ENCODE data around the gene SMIM24.

SMIM24 gene

GRCh38 chr19:3492131-3492839 lies 12.0 kb upstream of the SMIM24 start:
- no peaks in the 10 kb centered on the region for H3K9me3 ChIP-seq (replicated peaks; ENCODE audit: insufficient read depth, low read length)
- no peaks in the 10 kb centered on the region for H3K27me3 ChIP-seq (replicated peaks; ENCODE audit: insufficient read depth, low read length)
- no peak overlapping the region for H3K4me3 ChIP-seq (ENCODE audit: low read length)
- no peaks in the 10 kb centered on the region for H3K4me1 ChIP-seq (ENCODE audit: low read length)
- H3K9me2 ChIP-seq (replicated peaks; ENCODE audit: insufficient read depth, low read length) = no peaks in the 10 kb centered on the region
- no peak overlapping the region for H3K4me2 ChIP-seq (ENCODE audit: low read depth, low read length)
- H4K20me1 ChIP-seq (ENCODE audit: insufficient read depth, low read length) = no peaks in the 10 kb centered on the region; the same call in 1 of the 2 replicates
- H3K9ac ChIP-seq (ENCODE audit: low read length) = no peak overlapping the region
- 0 out of 2 replicates have a peak, but pooled peaks cover 3% of the 10 kb centered on the region for H3K36me3 ChIP-seq (replicated peaks; ENCODE audit: insufficient read depth, low read length)
- H3F3A ChIP-seq (ENCODE audit: insufficient read depth, low read length) = no peaks in the 10 kb centered on the region; the same call in 1 of the 2 replicates
- peaks cover 9% of the 10 kb centered on the region for H3K79me2 ChIP-seq (ENCODE audit: low read length)
- H2AFZ ChIP-seq (ENCODE audit: low read length) = no peak overlapping the region
- no peak for DNase-seq
- no peak overlapping the region for H3K27ac ChIP-seq (ENCODE audit: low read length)
- no peak for TF ChIP-seq CTCF (IDR thresholded peaks at IDR 0.05; ENCODE audit: low read length)
- no peak for TF ChIP-seq EZH2phosphoT487 (IDR thresholded peaks at IDR 0.05; ENCODE audit: low read length)
- no peak for TF ChIP-seq EZH2 (optimal IDR thresholded peaks at IDR 0.05; ENCODE audit: low read depth, low read length)

DNA sequence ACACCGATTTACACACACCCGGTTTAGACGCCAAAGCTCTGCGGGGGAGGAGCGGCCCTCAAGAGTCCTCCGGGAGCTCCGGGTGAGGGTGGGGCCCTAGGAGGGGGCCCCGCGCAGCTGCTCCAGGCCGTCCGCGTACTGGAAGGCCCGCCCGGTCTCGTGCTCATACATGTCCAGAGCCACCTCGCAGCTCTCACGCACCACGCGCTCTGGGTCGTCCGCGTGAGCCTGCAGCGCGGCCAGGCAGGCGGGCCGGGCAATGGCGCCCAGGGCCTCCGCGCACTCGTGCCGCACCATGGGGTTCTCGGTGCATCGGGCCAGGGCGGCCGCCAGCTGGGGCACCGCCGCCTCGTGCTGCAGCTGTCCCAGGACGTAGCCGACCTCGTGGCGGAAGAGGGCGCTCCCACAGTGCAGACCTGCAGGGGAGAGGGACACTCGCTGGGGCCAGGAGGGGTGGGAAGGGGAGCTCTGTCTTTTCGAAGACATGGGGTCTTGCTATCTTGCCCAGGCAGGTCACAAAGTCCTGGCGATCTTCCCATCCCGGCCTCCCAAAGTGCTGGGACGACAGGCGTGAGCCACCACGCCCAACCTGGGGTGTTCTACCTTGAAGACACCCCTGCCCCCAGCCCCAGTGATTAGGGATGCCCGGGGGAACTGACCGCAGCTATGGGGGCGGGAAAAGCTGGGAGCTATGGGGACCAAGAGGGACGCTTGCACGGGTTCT lies 11.2 kb upstream of the SMIM24 start:
- peaks cover 2% of the 10 kb centered on the region for H3K79me2 ChIP-seq (ENCODE audit: low read length)
- no peak overlapping the region for H3K4me3 ChIP-seq (ENCODE audit: low read length)
- H3K36me3 ChIP-seq (replicated peaks; ENCODE audit: insufficient read depth, low read length) = 0 out of 2 replicates have a peak, but pooled peaks cover 3% of the 10 kb centered on the region
- H3K9me3 ChIP-seq (replicated peaks; ENCODE audit: insufficient read depth, low read length) = no peaks in the 10 kb centered on the region
- no peaks in the 10 kb centered on the region; the same call in 1 of the 2 replicates for H4K20me1 ChIP-seq (ENCODE audit: insufficient read depth, low read length)
- no peak overlapping the region for H3K27ac ChIP-seq (ENCODE audit: low read length)
- H2AFZ ChIP-seq (ENCODE audit: low read length) = no peak overlapping the region
- no peak for DNase-seq
- H3K4me1 ChIP-seq (ENCODE audit: low read length) = no peaks in the 10 kb centered on the region
- H3K4me2 ChIP-seq (ENCODE audit: low read depth, low read length) = no peak overlapping the region
- no peak for TF ChIP-seq EZH2 (optimal IDR thresholded peaks at IDR 0.05; ENCODE audit: low read depth, low read length)
- TF ChIP-seq CTCF (IDR thresholded peaks at IDR 0.05; ENCODE audit: low read length) = no peak
- TF ChIP-seq EZH2phosphoT487 (IDR thresholded peaks at IDR 0.05; ENCODE audit: low read length) = no peak
- no peaks in the 10 kb centered on the region for H3K27me3 ChIP-seq (replicated peaks; ENCODE audit: insufficient read depth, low read length)
- no peak overlapping the region for H3K9ac ChIP-seq (ENCODE audit: low read length)
- no peaks in the 10 kb centered on the region; the same call in 1 of the 2 replicates for H3F3A ChIP-seq (ENCODE audit: insufficient read depth, low read length)
- H3K9me2 ChIP-seq (replicated peaks; ENCODE audit: insufficient read depth, low read length) = no peaks in the 10 kb centered on the region

DNA sequence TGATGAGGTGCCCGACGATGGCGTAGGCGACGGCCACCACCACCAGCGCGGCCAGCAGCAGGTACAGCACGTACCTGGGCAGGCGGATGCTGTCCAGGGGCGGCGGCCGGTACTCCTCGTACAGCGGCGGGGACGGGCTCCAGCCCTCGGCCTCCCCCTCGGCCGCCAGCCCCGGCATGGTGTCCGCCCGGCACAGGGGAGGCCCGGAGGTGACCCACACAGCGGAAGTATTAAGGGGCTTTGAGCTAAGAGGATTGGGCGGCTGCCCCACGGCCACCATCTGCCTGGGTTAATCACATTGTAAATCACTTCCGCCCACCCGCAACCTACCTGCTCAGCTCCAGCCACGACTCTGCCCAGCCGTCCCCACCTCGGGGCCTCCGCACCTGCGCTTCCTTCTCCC lies 2.9 kb upstream of the SMIM24 start, which contains the start of gene SMIM44:
Gene SMIM44, minus strand, starts transcription at position 216 of the 403 bp plus-strand sequence. Its CDS starts 38 bp downstream, at position 178.
- Histone ChIP-seq H3K4me1 (ENCODE audit: low read length) (no peaks in the 10 kb centered on the region), H3F3A (ENCODE audit: insufficient read depth, low read length) (no peaks in the 10 kb centered on the region), H3K9me2 (replicated peaks; ENCODE audit: insufficient read depth, low read length) (no peaks in the 10 kb centered on the region), H2AFZ (ENCODE audit: low read length) (no peak within 1 kb of the TSS), H3K27me3 (replicated peaks; ENCODE audit: insufficient read depth, low read length) (peaks cover 67% of the 10 kb centered on the region), H3K36me3 (replicated peaks; ENCODE audit: insufficient read depth, low read length) (no peaks in the 10 kb centered on the region), H3K79me2 (ENCODE audit: low read length) (no peaks in the 10 kb centered on the region), H4K20me1 (ENCODE audit: insufficient read depth, low read length) (no peaks in the 10 kb centered on the region), H3K4me3 (ENCODE audit: low read length) (no peak within 1 kb of the TSS), H3K9me3 (replicated peaks; ENCODE audit: insufficient read depth, low read length) (no peaks in the 10 kb centered on the region), H3K4me2 (ENCODE audit: low read depth, low read length) (no peak within 1 kb of the TSS), H3K9ac (ENCODE audit: low read length) (no peak within 1 kb of the TSS), H3K27ac (ENCODE audit: low read length) (no peak within 1 kb of the TSS)
- TF ChIP-seq EZH2phosphoT487 (IDR thresholded peaks at IDR 0.05; ENCODE audit: low read length) (no peak), CTCF (IDR thresholded peaks at IDR 0.05; ENCODE audit: low read length) (no peak), EZH2 (optimal IDR thresholded peaks at IDR 0.05; ENCODE audit: low read depth, low read length) (no peak)
- DNase-seq = no peak
